H7 (cell line): ENCODE measurements around the gene AGPAT1. TPM values are rescaled to one million over a fixed set of nuclear protein-coding genes. Genes with fewer than 3 reads are reported as not detected.
"Not testable (repeated sequence)": the region's sequence is repeated elsewhere in the genome, so short reads cannot be mapped to it uniquely, and the experiment has no call there.

ENCODE experiments used
- DNase-seq: peaks from one replicate; pipeline ENCODE4 v3.0.0; 2012
- H3K27me3 ChIP-seq: 2 replicates; pipeline ENCODE4 v1.6.0; 2011; ENCODE audit warnings: mild to moderate bottlenecking, low read length; ENCODE audit not compliant: control insufficient read depth, insufficient read depth
- H3K36me3 ChIP-seq: replicated peaks from 2 replicates; pipeline ENCODE4 v1.5.1; 2011; ENCODE audit warnings: low read length; ENCODE audit not compliant: control insufficient read depth, insufficient read depth
- H3K4me3 ChIP-seq: 2 replicates; pipeline ENCODE4 v1.5.1; 2011; ENCODE audit warnings: low read depth, mild to moderate bottlenecking, control low read depth, low read length, moderate library complexity; ENCODE audit not compliant: insufficient read depth
- total RNA-seq: library from RNA; depleted of rRNA; stranded (reverse); fragments of >200 nt; shearing (Covaris generic); gene quantifications from 2 replicates; pipeline ENCODE4 v1.2.3, GENCODE V29; 2014

Gene AGPAT1
- total RNA-seq, 1 experiment from 2014 or later = 113 TPM

DNA sequence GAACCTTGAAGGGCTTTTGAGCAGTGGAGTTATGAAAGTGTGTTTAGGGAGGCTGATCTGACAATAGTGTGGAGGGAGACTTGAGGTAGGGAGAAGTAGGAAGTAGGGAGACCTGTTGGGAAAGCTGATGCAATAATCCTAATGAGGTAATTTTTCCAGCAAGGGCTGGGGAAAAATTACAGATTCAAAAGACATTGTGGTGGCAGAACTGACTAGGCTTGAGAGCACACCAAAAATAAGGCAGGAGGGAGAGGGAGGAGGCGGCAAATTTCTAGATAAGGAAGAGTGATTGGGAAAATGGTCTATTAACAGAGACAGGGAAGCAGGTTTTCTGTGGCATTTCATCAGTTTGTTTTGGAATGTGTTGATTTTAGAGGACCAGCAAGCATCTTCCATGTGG, 29.6 kb downstream of the AGPAT1 start:
- peak; percentile 13 for DNase-seq
- no peak overlapping the region for H3K4me3 ChIP-seq
- H3K27me3 ChIP-seq = peaks cover 30% of the 10 kb centered on the region
- no peaks in the 10 kb centered on the region for H3K36me3 ChIP-seq

DNA sequence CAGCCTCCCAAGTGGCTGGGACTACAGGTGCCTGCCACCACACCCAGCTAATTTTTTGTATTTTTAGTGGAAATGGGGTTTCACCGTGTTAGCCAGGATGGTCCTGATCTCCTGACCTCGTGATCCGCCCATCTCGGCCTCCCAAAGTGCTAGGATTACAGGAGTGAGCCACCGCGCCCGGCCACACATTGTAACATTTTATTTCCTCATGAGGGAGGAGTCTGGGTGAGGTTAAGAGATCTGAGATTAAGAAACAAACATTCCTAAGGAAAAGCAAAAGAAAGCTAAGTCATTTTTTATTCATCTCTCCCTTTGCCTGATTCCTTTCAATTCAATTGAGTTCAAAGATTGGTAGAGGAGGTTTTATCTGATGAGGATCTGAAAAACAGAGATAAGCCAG, 31.6 kb downstream of the AGPAT1 start:
- not testable (repeated sequence) for H3K27me3 ChIP-seq, H3K4me3 ChIP-seq, H3K36me3 ChIP-seq, DNase-seq

DNA sequence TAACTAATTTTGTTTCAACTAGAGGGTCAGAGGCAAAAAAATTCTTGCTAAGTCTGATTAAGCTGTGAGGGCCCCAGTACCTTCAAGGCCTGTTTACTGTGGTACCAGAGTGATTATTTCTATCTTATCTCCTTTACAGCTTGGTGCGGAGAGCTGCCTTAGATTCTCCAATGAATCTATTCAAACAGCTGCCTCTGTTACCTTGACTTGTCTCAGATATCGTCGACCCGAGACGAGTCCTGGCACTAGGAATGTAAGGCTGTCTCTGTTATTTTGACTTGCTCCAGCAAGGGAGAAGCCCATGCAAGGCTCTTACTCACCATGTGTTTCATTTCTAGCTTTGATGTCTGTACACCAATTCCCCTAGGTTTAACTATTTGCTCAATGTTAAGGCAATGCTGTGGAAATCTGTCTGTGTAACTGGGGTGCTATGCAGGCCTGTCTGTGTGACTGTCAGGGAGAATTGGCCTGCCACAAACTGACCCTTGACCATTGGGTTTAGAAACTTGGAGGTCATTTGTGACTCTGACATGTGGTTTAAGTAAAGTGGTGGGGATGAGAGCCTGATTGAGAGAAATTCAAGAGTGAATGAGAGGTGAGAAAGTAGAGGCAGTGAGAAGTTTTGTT, 35.4 kb downstream of the AGPAT1 start:
- no peak for DNase-seq
- Histone ChIP-seq H3K36me3 (no peaks in the 10 kb centered on the region), H3K27me3 (no peaks in the 10 kb centered on the region), H3K4me3 (no peak overlapping the region)

DNA sequence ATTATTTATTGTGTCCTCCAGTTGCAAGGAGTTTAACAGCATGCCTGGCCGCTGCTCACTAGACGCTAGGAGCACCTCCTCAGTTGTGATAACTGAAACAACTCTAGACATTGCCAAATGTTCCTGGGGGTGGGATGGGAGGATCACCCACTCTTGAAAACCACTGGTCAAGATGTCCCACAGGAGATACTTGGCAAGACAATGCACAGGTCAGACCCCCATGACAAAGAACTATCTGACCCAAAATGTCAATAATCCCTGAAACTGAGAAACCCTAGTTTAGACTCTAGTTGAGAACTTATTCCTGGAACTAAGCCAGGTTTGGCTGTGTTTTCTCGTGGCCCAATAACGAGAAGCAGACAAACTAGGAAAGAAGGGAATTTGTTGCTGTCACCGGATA, 36.3 kb downstream of the AGPAT1 start:
- no peak overlapping the region for H3K4me3 ChIP-seq

DNA sequence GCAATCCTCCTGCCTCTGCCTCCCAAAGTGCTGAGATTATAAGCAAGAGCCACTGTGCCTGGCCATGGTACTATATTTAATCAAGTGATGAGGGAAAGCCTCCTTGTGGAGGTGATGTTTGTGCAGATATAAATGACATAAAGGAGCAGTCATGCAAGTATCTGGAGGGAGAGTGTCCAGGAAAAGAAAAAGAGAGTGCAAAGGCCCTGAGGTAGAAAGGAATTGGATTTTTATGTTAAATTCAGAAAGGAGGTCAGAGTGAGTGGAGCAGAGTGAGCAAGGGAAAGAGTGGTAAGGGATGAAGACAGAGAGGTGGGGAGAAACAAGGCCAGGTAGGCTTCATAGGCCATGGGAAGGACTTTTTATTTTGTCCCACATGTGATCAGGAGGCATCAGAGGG, 38.4 kb downstream of the AGPAT1 start:
- no peak overlapping the region for H3K4me3 ChIP-seq
- no peaks in the 10 kb centered on the region; the same call in 1 of the 2 replicates for H3K27me3 ChIP-seq
- no peak for DNase-seq
- no peaks in the 10 kb centered on the region for H3K36me3 ChIP-seq

More for the DNA sequence above, 36.3 kb downstream of the AGPAT1 start:
- Histone ChIP-seq H3K27me3 (no peaks in the 10 kb centered on the region), H3K36me3 (no peaks in the 10 kb centered on the region)
- DNase-seq = no peak

DNA sequence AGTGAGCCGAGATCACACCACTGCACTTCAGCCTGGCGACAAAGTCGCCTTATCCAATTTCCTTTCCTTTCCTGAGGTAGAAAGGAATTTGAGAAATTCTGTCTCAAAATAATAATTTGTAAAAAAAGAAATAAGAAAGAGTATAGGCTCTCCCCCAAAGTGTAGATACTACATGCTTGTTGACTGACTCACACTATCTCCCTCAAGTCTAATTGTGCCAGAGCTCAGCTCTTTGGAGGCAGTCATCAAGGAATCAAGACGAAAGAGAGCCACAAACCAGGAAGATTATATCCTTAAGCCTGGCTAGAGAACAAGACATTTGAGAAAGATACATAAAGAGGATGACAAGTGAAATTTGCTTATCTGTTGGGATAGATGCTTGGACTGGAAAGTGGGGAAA, 42.1 kb downstream of the AGPAT1 start:
- Histone ChIP-seq H3K4me3 (no peak overlapping the region), H3K36me3 (no peaks in the 10 kb centered on the region), H3K27me3 (no peaks in the 10 kb centered on the region; the same call in 1 of the 2 replicates)
- DNase-seq = no peak

DNA sequence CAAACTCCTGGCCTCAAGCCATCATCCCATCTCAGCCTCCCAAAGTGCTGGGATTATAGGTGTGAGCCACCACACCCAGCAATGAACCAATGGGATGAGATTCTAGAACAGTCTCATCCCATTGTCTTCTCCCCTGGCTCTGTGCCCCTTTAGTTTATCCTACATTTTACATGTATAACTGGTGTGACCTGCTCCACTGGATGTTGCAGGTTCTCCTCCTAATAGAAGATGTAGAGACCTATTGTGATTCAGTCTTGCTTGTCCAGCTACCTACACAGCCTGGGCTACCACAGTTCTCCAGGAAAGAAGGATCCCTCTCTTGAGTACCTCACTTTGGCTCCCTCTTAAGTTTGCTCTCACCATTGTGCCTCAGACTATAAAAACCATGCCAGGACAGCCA, 43.8 kb downstream of the AGPAT1 start:
- DNase-seq = peak; percentile 19
- no peak overlapping the region for H3K4me3 ChIP-seq
- no peaks in the 10 kb centered on the region for H3K36me3 ChIP-seq
- no peaks in the 10 kb centered on the region; the same call in 1 of the 2 replicates for H3K27me3 ChIP-seq

DNA sequence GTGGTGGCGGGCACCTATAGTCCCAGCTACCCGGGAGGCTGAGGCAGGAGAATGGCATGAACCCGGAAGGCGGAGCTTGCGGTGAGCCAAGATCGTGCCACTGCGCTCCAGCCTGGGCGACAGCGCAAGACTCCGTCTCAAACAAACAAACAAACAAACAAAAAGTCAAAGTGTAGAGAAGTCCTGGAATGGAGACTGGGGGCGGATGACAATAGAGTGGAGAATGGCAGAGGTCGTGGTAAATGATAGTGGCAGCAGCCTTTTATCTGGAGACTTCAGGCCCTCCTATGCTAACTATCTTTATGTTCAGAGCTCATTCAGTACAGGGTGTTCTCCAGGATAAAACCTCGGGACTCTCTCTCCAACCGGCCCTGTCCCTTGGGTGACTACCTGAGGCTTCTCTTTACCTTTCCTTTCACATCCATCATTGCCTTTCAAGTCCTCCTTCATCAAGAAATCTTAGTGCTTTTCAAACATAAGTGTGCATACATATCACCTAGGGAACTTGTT, 44.4 kb downstream of the AGPAT1 start:
- Histone ChIP-seq H3K36me3 (no peaks in the 10 kb centered on the region; the same call in 1 of the 2 replicates), H3K27me3 (no peaks in the 10 kb centered on the region; the same call in 1 of the 2 replicates), H3K4me3 (no peak overlapping the region)
- no peak for DNase-seq

DNA sequence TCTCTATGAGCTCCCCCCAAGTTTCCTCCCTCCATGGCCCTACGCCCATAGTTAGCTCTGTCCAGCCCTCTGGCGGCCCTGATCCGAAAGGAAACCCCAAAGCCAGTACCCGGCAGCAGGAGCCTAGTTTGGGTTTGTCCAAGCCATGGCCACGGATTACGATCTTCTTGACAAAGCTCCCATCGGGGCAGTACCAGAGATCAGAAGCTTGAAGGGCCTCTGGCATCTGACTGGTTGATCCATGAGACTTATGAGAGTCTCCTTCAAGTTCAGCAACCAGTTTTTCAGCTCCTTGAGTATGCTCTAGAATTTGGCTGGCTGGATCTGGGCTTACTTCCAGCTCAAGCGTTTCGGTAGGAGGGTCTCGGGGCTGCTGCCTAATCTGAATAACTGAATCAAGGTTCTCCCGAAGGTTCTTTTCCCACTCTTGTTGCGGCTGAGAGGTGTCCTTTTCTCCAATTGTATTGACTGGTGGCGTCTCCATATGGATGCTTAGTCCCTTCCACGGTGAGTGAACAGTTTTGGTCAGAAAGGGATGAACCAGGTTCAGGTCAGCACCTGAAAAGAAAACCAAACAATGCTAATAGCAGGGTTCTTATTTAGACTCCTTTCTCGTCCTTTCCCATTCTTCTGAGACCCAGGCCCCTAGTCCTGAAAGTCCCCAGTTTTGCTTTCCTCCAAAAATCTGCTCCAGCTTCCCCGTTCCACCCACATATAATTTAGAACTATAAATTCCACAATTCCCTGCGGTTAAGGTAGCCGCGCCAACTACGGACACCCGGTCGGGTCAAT, 46.4 kb downstream of the AGPAT1 start:
- Histone ChIP-seq H3K4me3 (peak overlapping the region; percentile 46), H3K36me3 (peaks cover 1% of the 10 kb centered on the region), H3K27me3 (no peaks in the 10 kb centered on the region; the same call in 1 of the 2 replicates)
- no peak for DNase-seq

DNA sequence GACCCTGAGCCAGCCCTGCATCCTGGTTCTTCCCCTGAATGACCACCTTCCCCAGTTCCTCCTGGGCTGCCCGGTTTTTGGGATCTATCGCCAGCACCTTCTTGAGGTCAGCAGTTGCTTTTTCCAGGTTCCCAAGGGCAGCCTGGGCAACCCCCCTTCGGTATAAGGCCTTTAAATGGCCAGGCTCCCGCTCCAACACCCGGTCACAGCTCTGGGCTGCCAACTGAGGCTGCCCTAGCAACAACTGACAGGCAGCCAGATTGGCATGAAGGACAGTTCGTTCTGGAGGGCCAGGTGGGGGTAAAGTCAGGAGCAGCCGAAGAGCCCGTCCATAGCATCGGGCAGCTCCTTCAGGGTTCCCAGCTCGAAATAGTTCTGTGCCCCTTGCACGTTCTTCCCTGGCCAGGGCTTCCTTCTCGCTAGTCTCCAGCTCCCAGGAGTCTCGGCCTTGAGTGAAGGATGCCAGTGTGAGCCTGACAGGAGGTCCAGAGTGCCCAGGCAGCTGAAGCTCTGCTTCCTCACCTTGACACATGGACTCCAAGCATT, 47.1 kb downstream of the AGPAT1 start:
- Histone ChIP-seq H3K27me3 (no peaks in the 10 kb centered on the region), H3K4me3 (no peak overlapping the region), H3K36me3 (peaks cover 3% of the 10 kb centered on the region)
- DNase-seq = no peak

DNA sequence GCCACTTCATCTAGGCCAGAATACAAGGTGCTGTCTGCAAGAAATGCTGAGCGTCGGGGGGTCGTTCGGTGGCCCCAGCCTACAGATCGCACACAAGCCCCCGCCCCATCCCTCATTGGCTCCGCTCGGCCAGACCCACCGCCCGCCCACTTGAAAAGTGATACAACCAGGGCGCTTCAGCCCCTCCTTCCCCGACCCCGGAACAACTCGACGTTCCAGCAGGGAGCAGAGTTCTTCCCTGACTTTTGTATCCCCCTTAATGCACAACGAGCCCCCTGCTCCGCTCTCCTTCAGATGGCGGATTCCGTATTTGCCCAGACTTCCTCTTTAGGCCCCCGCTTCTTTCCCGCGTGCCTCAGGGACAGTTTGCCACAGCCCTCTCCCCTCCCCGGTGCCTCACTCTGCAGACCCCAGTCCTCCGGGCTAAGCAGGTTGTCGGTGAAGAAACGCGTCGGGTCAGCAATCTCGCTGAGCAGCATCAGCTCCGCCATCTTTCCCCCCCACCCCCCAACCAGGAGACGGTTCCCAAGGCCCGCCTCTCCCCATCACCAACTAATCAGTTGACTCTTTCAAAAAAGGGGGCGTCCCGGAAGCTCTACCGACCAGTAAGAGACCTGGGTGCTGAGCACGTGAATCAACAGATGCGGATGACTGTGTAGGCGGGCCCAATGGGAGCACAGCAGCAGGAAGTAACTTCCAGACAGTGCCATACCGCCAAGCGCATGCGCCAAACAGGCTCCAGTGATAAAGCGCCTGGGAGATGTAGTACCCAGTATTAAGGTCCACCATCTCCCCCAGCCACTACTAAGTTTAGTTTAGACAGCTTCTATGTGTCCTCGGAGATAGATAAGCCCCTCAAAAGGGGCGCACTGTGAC, 47.9 kb downstream of the AGPAT1 start, which contains the start of gene ATF6B:
ATF6B (minus strand) TSS at position 530 of the 876 bp plus-strand sequence; CDS start at position 491, 39 bp downstream.
- Histone ChIP-seq H3K4me3 (peak within 1 kb of the TSS; percentile 92), H3K27me3 (no peaks in the 10 kb centered on the region), H3K36me3 (peaks cover 3% of the 10 kb centered on the region)
- DNase-seq = peak; percentile 96

DNA sequence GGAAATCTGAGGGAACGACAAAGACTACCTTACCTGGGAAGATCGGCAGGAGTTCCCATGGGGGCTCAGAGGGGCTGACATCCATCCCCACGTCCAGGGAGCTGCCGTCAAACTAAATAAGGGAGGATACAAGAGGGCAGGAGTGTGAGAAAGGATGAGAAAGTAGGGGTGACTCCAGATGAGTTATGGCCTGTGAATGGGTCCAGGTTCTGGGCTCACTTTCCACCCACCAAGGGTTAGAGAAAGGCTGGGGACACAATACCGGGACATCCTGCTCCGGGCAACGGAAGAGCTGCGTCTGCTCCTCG, 48.5 kb downstream of the AGPAT1 start:
- no peak for DNase-seq
- Histone ChIP-seq H3K36me3 (peaks cover 3% of the 10 kb centered on the region), H3K4me3 (peak overlapping the region; percentile 92), H3K27me3 (no peaks in the 10 kb centered on the region)

DNA sequence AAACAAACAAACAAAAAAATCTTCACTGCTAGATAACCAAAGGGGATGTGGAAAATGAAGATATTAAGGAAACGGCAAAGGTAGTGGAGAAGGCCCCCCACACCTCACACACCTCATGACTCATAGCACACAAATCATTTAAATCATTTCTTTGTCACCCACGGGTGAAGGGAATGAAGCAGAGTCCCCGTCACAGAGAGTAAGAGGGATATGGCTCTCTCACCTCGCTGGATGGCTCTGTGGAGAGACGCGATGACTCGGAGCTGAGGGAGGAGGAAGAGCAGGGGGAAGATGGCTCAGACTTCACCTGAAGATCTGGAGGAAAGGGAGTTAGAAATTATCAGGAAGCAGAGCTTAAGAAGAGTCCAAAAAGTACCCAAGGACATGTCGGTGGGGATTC, 49.0 kb downstream of the AGPAT1 start:
- Histone ChIP-seq H3K36me3 (peaks cover 3% of the 10 kb centered on the region), H3K4me3 (no peak overlapping the region), H3K27me3 (no peaks in the 10 kb centered on the region)
- DNase-seq = no peak

DNA sequence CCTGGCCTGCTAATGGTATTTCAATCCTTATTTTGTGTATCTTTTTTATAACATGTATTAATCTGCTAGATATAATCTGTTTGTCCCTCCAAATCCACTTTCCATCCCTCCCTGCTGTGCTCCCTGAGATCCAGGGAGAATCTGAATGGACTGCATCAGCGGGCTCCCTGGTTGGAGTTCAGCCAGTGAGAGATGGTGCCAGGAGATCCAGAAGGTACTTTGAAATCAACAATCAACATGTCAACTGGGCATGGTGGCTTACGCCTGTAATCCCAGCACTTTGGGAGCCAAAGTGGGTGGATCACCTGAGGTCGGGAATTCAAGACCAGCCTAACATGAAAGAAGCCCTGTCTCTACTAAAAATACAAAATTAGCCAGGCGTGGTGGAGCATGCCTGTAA, 52.2 kb downstream of the AGPAT1 start:
- Histone ChIP-seq H3K4me3 (no peak overlapping the region), H3K36me3 (peaks cover 8% of the 10 kb centered on the region), H3K27me3 (no peaks in the 10 kb centered on the region)
- no peak for DNase-seq
